DND-41 (cell line): ENCODE results near the gene NCAM2.

ENCODE experiments used
- EZH2 ChIP-seq: IDR thresholded peaks from 3 replicates; pipeline ENCODE4 v1.6.1; 2012; ENCODE audit warnings: borderline replicate concordance, low read depth, mild to moderate bottlenecking, moderate library complexity, low read length, inconsistent platforms; ENCODE audit not compliant: severe bottlenecking
- TF ChIP-seq, protein P1 (sequence below): IDR thresholded peaks from 2 replicates; pipeline ENCODE4 v1.5.1; 2012; ENCODE audit warnings: borderline replicate concordance, low read length, moderate library complexity, mild to moderate bottlenecking; ENCODE audit not compliant: poor library complexity, severe bottlenecking; ENCODE audit errors: extremely low read depth

DNA sequence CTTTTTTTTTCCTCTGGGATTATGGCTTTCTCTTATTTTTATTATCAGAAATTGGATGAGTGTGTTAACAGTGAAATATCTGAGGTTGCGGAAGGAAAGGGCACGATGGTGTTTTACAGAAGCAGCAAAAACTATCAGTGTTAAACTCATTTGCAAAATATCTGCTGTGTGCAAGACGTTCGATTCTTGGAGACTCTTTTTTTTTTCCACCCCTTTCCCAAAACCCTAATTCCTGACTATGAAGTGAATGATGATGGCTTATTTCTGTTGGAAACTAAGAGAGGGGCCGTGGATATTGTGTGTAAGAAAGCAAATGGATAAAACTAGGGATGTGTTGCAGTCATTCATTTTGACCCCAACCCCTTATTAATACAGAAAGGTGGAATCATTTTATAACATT lies 677 bp downstream of the NCAM2 start:
- TF ChIP-seq EZH2: no peak
- TF ChIP-seq, protein P1, sequence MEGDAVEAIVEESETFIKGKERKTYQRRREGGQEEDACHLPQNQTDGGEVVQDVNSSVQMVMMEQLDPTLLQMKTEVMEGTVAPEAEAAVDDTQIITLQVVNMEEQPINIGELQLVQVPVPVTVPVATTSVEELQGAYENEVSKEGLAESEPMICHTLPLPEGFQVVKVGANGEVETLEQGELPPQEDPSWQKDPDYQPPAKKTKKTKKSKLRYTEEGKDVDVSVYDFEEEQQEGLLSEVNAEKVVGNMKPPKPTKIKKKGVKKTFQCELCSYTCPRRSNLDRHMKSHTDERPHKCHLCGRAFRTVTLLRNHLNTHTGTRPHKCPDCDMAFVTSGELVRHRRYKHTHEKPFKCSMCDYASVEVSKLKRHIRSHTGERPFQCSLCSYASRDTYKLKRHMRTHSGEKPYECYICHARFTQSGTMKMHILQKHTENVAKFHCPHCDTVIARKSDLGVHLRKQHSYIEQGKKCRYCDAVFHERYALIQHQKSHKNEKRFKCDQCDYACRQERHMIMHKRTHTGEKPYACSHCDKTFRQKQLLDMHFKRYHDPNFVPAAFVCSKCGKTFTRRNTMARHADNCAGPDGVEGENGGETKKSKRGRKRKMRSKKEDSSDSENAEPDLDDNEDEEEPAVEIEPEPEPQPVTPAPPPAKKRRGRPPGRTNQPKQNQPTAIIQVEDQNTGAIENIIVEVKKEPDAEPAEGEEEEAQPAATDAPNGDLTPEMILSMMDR: no peak
